ENCODE results near the gene ULK4.
"Not testable (repeated sequence)": the region's sequence is repeated elsewhere in the genome, so short reads cannot be mapped to it uniquely, and the experiment has no call there.

Gene ULK4

DNA sequence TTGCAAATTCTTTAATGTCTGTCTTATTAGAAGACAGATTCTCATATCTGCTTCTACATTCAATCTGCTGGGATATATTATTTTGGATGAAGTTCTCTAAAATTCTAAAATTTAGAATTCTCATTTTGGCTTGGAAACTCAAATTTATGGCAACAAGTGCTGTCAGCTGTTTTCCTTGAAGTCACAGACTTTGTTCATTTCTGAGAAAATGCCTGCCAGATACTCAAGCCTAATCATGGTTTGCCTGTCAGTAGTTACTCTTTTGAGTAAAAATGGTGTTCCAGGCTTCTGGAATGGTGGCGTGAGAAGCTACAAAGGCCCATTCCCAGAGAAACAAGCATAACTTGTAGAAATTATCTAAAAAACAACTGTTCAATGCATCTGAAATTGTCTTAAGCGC is 646.8 kb downstream of the ULK4 start:
- no peak for DNase-seq (ENCODE audit: low spot score)

DNA sequence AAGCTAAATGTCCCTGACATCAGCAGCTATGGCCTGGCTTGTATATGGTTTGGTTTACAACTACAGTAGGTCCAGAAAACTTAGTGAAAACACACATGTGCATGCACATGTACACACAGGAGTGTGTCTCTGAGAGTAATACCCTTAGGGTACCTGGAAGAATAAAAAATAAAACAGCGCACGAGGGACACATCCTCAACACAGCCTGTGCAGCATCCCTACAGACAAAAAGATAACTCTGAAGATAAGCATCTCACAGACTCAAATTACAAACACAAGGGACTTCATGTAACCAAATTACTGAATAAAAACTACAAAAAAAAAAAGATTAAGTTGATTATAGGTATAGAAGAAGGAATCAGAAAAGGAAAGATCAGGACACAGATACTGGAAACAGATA is 653.8 kb downstream of the ULK4 start:
- DNase-seq (ENCODE audit: low spot score): no peak

DNA sequence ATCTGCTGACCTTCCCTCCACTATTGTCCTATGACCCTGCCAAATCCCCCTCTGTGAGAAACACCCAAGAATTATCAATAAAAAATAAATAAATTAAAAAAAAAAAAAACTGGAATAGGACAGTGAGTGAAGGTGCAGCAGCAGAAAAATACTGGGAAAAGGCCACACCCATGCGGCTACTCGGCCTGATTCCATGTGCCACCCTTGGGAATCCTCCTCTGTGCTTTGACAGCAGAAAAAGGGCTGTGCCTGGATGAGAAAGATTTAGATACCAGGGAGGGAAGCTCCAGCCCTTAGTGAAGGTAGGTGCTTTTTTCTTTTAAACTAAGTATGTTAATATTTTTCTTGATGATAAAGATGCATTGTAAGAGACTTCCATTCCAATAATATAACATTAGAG is 654.8 kb downstream of the ULK4 start:
- DNase-seq (ENCODE audit: low spot score): no peak

DNA sequence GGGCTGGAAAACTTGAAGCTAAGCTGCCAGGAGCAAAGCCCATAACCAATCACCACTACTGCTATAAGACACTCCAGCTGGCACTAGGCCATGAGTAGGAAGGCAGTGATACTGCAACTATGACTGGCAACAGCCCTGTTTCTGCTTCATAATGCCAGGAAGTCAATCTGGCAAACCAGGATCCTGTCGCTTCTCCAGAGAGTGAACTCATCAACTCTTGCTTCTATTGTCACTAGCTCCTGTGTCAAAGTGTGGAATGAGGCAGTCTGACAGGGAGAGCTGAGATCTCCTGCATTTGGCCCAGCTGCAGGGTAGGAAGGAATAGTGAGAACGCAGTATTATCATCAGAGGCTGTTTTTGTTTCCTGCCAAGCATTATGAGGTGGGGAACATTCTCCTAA is 657.3 kb downstream of the ULK4 start:
- no peak for DNase-seq (ENCODE audit: low spot score)

DNA sequence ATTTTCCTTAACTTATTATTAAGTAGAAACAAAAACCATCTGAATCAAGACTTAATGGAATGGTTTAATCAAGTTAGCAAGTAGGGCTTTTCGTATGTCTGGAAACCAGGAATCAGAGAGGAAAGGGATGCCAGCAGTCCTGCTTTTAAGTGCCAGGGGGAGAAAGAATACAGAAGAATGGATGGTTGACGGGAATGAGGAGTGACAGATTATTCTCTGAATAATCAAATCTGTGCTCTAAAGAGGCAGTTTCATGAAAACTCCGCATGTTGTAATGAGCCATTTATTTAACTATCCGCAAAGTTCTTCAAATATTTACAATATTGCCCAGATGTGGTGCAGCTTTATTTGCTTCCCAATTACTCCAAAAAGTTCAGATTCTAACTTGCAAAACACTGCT is 659.6 kb downstream of the ULK4 start:
- DNase-seq (ENCODE audit: low spot score): no peak

DNA sequence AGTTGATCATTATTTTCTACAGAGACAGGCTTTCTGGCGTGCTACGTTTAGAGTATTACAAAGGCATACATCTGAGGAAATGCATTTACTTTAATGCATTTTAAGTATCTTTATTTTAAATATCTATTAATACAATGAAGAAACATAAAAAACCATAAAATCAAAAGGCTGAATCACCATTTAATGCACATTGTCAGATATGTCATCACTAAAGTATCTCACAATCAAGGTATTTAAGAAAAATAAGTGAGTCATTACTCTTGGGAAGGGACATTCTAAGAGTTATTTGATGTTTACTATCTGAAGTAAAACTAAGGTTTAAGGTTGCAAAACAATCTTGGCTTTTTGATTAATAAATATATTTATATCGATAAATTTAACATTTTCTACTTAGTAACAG is 660.4 kb downstream of the ULK4 start:
- no peak for DNase-seq (ENCODE audit: low spot score)

DNA sequence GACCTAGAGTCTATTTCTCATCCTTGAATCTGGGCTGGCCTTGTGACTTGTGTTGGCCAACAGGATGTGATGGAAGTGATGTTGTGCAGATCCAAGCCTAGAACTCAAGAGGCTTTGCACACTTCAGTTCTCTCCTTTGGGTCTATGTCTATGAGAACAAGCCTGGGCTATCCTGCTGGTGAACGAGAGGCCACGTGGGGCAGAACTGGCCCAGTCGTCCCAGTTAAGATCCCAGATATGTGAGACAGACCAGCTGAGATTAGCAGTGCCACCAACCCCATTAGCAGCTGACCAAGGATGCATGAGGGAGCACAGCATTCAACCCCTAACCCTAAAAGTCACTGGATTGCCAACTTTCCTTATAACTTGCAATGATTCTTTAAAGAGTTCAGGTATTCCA is 662.9 kb downstream of the ULK4 start:
- DNase-seq (ENCODE audit: low spot score): no peak

DNA sequence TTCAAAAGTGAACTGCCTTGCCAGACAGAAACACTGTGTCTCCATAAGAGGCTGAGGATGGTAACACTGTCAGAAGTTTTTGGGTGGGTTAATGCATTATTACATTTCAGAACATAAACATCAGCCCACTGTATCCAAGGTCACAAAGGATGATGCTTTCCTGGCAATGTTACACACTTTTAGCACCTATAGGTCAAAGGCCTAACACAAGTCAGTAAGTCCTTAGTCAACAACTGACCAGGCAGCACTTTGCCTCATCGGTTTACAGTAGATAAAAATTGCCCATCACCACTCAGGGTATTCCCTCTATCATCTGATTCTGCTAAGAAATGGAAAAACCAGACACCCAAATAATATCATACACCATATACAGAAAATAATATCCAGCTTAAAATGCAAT is 664.2 kb downstream of the ULK4 start:
- no peak for DNase-seq (ENCODE audit: low spot score)

DNA sequence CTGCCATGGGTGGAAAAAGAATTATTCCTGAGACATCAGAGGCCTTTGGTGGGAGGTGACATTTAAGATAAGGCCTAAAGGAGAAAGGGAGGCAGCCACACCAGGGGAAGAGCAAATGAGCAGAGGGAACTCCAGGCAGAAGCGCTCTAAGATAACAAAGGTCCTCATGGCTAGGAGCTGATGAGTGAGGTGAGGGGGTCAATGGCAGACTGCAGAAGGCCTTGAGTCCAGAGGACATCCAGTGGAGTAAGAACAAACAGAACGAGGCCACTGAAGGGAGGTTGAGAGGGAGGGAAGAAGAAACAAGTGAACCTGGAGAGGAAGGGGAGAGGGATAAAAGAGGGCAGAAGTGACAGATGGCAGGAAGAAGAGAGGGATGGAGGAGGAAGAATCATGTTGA is 665.3 kb downstream of the ULK4 start:
- DNase-seq (ENCODE audit: low spot score): no peak

DNA sequence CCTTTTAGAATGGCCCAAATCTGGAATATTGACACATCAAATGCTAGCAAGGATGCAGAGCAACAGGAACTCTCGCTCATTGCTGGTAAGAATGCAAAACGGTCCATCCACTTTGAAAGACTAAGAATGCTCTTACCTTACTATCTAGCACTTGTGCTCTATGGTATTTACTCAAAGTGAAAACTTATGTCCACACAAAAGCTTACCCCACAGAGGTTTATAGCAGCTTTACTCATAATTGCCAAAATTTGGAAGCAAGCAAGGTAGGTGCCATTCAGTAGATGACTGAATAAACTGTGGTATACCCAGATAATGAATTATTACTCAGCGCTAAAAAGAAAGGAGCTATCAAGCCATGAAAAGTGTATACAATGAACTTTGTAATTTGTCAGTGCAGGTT is 666.2 kb downstream of the ULK4 start:
- no peak for DNase-seq (ENCODE audit: low spot score)

DNA sequence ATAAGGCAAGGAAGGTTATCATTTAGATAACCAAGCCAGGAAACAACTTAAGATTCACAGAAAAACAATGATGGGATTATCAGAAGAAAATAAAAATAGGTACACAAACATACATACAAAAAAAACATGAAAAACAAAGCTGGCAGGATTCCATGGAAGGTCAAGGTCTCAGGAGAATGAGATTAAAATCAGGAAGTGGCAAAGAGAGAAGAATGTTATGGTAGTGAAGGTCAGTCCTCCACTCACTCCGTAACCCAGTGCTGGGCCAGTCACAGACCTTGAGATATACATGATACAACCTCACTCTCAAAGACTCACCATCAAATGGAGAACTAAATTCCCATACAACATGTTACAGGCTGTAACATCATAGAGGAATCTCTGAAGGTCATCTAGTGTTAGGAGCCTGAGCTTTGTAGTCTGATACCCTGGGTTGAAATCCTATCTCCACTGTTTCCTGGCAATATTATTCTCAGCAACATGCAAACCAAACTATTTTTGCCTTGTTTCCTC is 668.7 kb downstream of the ULK4 start:
- DNase-seq (ENCODE audit: low spot score): no peak

DNA sequence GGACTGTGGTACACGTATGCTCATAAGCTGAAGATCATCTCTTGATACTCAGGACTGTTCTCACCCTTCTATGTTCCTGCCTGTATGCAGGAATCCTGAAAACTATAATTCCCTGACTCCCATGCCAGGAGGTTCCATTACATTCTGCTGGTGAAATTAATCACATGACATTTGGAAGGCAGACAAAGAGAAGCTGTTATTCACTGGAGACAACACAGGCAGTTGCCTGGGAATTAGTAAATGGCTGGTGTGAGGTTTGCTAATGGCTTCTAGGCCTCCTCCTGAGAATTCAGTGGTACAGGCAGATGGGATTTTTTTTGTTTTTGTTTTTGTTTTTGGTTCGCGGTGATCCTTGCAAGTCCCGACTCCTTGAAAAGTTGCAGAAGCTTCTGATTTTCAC is 671.2 kb downstream of the ULK4 start:
- no peak for DNase-seq (ENCODE audit: low spot score)

DNA sequence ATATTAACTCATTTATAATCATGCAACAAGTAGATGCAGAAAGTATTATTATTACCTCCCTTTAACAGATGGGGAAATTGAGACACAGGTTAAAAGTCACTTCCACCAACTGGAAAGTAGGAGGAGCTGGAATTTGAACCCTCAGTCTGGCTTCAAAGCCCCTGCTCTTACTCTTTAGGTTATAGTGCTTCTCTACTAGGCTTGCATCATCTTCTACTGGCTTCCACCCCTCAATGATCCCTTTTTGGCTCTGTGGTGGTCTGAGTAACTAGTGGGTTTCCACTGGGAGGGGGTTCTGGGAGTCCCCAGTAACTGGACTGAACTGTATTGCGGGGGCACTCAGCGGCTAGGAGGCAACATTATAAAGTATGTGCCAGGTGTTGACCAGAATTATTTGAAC is 671.6 kb downstream of the ULK4 start:
- DNase-seq (ENCODE audit: low spot score): no peak

DNA sequence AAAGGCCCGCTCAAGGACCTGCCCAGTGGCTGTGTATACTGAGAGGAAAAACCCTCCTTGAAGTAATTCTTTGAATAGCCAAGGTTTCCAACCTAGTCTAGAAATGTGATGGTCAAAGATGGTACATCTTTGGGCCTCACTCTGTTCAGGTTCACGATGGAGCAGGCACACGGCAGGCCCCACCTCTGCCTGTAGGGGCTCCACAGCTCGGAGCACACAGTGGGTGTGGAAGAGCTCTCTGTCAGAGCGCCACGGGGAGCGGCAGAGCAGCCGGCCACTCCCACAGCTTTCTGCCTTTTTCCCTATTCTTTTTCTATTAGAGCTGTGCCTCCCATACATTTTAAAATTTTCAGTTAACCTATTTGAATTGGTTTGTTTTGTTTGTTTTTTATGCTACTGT is 673.1 kb downstream of the ULK4 start:
- no peak for DNase-seq (ENCODE audit: low spot score)

DNA sequence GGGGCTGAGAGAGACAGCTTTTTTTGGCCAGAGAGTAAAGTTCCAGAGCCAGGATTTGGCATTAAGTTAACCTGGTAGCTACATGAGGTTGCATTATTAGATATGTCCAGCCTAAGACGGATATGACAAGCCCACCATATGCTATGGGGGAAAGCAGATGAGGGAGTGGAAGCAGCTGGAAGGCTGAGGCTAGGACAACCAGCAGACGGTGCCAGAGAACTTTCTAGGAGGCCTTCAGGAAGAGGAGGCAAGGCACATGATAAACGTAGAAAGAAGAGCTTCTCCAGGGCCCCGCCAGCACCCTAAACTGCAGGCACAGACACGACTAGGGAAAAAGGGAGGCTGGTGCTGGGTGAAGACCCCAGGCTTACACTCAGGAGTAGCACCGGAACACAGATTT is 675.6 kb downstream of the ULK4 start:
- no peak for DNase-seq (ENCODE audit: low spot score)

DNA sequence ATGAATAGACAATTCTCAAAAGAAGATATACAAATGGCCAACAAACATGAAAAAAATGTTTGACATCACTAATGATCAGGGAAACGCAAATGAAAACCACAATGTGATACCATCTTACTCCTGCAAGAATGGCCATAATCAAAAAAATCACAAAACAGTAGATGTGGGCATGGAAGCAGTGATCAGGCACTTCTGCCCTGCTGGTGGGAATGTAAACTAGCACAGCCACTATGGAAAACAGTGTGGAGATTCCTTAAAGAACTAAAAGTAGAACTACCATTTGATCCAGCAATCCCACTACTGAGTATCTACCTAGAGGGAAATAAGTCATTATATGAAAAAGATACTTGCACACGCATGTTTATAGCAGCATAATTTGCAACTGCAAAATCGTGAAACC is 677.0 kb downstream of the ULK4 start:
- DNase-seq (ENCODE audit: low spot score): not testable (repeated sequence)

DNA sequence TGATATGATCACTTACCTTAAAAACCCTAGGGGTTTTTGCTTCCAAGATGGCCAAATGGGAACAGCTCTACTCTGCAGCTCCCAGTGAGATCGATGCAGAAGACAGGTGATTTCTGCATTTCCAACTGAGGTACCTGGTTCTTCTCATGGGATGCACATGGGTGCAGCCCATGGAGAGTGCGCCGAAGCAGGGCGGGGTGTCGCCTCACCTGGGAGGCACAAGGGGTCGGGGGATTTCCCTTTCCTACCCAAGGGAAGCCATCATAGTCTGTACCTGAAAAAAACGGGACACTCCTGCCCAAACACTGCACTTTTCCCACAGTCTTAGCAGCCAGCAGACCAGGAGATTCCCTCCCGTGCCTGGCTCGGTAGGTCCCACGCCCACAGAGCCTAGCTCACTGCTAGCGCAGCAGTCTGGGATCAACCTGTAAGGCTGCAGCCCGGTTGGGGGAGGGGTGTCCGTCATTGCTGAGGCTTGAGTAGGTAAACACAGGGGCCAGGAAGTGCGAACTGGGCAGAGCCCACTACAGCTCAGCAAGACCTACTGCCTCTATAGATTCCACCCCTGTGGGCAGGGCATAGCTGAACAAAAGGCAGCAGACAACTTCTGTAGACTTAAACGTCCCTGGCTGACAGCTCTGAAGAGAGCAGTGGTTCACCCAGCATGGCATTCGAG is 684.0 kb downstream of the ULK4 start:
- no peak for DNase-seq (ENCODE audit: low spot score)

DNA sequence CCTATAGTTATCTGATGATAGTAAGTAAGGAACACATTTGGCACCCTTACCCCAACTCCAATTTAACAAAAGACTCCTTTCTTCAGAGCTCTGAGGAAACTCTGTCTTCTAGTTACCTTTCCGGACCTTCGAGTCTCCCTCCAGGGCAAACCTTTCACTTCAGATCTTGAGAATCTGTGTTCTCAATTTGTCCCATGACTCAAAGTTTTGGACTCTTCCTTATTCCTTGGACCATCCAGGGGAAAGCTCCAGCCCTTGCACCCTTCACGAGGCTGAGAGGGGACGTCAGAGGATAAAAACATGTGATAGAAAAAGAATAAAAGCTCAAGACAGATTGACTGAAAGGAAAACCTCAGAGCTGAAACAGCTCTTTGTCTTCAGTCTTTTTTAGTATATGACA is 685.7 kb downstream of the ULK4 start:
- no peak for DNase-seq (ENCODE audit: low spot score)

DNA sequence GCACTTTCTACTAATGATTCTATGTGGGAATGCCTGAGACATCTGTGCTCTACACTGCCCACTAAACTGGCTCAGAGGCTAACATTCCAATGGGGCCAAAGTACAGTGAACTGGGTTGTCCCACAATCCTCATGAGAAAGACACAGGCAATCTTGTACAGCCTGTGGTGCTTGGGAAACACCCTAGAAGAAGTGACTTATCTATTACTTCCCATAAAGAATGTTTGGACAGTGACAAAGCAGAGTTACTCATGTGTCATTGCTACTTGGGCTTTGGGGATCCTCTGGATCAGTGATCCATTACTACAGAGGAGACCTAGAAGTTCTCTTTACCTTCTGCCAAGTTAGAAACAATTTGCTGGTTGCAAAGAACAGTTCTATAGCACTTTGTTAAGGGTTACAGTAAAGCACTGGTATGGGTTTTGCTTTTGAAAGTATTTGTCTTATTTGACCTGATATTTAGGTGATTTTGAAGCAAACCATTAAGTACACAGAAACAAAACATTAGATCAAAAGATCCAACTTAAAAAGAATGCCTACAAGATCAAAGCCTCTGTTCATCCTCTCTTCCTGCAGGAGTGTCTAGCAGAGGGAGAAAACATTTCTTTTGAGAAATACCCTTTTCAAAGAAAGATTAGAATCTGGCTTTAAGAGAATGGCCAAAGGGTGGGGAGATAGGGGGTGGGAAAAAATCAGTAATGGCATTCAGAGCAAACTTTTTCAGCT is 686.8 kb downstream of the ULK4 start:
- no peak for DNase-seq (ENCODE audit: low spot score)

DNA sequence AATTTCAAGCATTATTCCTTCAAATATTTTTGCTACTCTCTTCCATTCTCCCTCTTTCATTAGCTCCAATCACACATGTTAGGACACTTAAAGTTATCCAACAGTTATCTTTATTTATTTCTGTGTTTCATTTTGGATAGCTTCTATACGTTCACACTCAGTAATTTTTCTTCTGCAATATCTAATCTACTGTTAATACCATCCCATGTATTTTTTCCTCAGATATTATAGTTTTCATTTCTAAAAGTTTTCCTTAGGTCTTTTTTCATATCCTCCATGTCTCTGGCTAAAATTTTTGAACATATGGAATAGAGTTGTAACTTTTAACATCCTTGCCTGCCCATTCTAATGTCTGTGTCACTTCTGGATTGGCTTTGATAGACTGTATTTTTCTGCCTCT is 689.2 kb downstream of the ULK4 start:
- no peak for DNase-seq (ENCODE audit: low spot score)

DNA sequence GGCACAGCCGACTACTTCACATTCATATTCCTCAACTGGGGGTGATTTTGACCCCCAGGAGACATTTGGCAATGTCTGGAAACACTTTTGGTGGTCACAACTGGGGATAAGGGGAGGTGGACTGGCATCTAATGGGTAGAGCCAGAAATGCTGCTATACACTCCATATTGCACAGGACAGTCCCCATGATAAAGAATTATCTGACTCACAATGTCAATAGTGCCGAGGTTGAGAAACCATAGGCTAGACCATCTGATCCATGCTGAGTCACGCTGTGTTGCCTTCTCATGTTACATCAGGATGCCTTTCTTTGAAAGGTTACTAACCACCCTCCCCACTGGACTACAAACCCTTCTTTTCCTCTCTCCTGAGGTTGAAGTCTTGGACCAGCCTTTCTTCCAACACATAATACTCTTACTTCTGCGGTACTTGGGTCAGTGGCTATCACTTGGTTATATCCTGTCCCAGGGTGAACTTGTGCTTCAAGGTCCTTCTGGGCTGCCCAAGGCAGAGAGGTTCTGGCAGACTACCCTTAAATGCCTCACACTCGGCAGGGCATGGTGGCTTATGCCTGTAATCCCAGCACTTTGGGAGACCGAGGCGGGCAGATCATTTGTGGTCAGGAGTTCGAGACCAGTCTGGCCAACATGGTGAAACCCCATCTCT is 693.8 kb downstream of the ULK4 start:
- no peak for DNase-seq (ENCODE audit: low spot score)

DNA sequence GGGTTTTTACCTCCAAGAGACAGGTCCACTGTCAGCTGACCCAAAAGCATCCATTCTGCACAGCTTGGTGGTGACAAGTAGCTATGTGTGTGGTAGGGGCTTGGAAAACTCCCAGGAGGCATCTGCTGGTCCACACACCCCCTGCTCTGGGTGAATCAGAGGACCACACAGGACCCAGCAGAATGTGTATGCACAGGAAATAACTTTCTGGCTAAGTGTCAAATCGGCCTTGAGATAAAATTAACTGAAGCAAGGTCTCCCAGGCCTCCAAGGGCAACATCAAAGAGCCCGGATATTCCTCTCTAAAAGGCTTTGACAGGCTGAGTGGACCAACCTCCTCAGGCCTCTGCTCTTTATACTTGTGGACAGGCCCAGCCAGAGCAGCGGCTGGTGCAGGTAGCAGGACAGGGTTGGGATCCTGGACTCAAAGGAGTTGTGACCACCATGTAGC is 696.1 kb downstream of the ULK4 start:
- no peak for DNase-seq (ENCODE audit: low spot score)

DNA sequence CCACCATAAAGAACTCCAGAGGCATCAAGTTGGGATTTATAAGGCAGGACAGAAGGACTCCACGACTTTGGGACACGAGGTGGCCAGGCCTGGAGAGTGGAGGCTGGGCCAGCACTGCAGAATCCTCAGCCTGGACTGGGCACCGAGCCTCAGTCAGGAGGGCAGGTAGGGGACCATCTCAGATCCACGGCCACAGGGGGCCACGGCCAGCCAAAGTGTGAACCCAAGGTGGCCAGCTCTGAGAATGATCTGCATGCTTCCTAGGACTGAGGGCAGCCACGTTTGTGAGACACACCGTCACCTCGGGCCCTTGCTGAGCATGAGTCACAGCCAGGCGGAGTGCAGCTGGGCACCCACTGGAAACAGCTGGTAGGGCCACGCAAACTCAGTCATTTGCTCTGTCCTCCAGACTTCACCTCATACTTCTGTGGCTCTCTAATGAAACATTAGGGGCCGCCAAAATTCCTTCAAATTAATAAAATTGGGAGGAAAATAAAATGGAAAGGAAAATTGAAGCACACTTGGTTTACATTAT is 696.8 kb downstream of the ULK4 start:
- no peak for DNase-seq (ENCODE audit: low spot score)
